Smooth muscle cell (in vitro differentiated cells): ENCODE data around the gene FOXS1. TPM values are rescaled to one million over a fixed set of nuclear protein-coding genes. Genes with fewer than 3 reads are reported as not detected.

Experiments used
- DNase-seq: peaks from one replicate; lab custom pipeline; 2025; ENCODE audit not compliant: unreplicated experiment; lab: John Stamatoyannopoulos, UW
- H2AFZ ChIP-seq: fragments of 200-600 bp; sonication (generic); 2 replicates; pipeline ENCODE4 v1.6.0; 2016; ENCODE audit warnings: antibody characterized with exemption, low read depth, mild to moderate bottlenecking
- H3F3A ChIP-seq: fragments of 200-600 bp; sonication (generic); 2 replicates; pipeline ENCODE4 v1.6.0; 2017; ENCODE audit warnings: antibody characterized with exemption, low read depth
- H3K27ac ChIP-seq: fragments of 200-600 bp; sonication (generic); 2 replicates; pipeline ENCODE4 v1.5.1; 2016; ENCODE audit warnings: low read depth, mild to moderate bottlenecking
- H3K27me3 ChIP-seq: fragments of 200-600 bp; sonication (generic); 2 replicates; pipeline ENCODE4 v1.6.1; 2016; ENCODE audit warnings: low read depth, mild to moderate bottlenecking
- H3K36me3 ChIP-seq: fragments of 200-600 bp; sonication (generic); 2 replicates; pipeline ENCODE4 v1.5.1; 2016; ENCODE audit warnings: low read depth
- H3K4me1 ChIP-seq: fragments of 200-600 bp; sonication (generic); 2 replicates; pipeline ENCODE4 v1.5.1; 2016; ENCODE audit warnings: low read depth
- H3K4me2 ChIP-seq: fragments of 200-600 bp; sonication (generic); 2 replicates; pipeline ENCODE4 v1.6.0; 2016; ENCODE audit warnings: mild to moderate bottlenecking
- H3K4me3 ChIP-seq: fragments of 200-600 bp; sonication (generic); 2 replicates; pipeline ENCODE4 v1.5.1; 2016; ENCODE audit warnings: mild to moderate bottlenecking
- H3K79me2 ChIP-seq: fragments of 200-600 bp; sonication (generic); 2 replicates; pipeline ENCODE4 v1.6.0; 2016; ENCODE audit warnings: low read depth, mild to moderate bottlenecking
- H3K9ac ChIP-seq: fragments of 200-600 bp; sonication (generic); 2 replicates; pipeline ENCODE4 v1.6.0; 2016; ENCODE audit warnings: low read depth
- H3K9me3 ChIP-seq: fragments of 200-600 bp; sonication (generic); replicated peaks from 2 replicates; pipeline ENCODE4 v1.5.1; 2016; ENCODE audit warnings: low read depth
- H4K20me1 ChIP-seq: fragments of 200-600 bp; sonication (generic); 2 replicates; pipeline ENCODE4 v1.6.0; 2016; ENCODE audit warnings: low read depth
- CTCF ChIP-seq: fragments of 200-600 bp; sonication (generic); IDR thresholded peaks from 2 replicates; pipeline ENCODE4 v1.5.1; 2017; ENCODE audit warnings: borderline replicate concordance, mild to moderate bottlenecking, antibody characterized with exemption; ENCODE audit not compliant: insufficient read depth, poor library complexity, severe bottlenecking
- WGBS: methylation state at CpG from one replicate; pipeline ENCODE4 v1.1.7; 2016; ENCODE audit warnings: low lambda C conversion rate; 5-methylcytosine and 5-hydroxymethylcytosine counted together
- polyA plus RNA-seq: library from polyadenylated mRNA; unstranded; fragments of >200 nt; fragmentation: Nextera tagmentation; extraction: Ambion mirVana; gene quantifications from 2 replicates; pipeline ENCODE4 v1.2.1, GENCODE V29; 2016
- total RNA-seq: library from RNA; depleted of rRNA; stranded (reverse); fragments of >200 nt; gene quantifications from 2 replicates; pipeline ENCODE4 v1.2.3, GENCODE V29; 2014

Gene FOXS1
- total and polyA plus RNA-seq, 2 experiments from 2014 or later = 0.09 to 3.3 TPM

- TF ChIP-seq CTCF = no peak
- Histone ChIP-seq H3K36me3 (no peaks in the 10 kb centered on the region), H3K9ac (peak overlapping the region; percentile 20), H3K27ac (no peak overlapping the region), H3K4me1 (peaks cover 12% of the 10 kb centered on the region), H3K79me2 (no peaks in the 10 kb centered on the region), H3K4me3 (peak overlapping the region; percentile 81), H2AFZ (peak overlapping the region; percentile 98), H3K4me2 (peak overlapping the region; percentile 100), H3F3A (no peaks in the 10 kb centered on the region), H4K20me1 (no peaks in the 10 kb centered on the region), H3K27me3 (peaks cover 32% of the 10 kb centered on the region), H3K9me3 (no peaks in the 10 kb centered on the region)
- no peak for DNase-seq
- WGBS = 11% methylated on average over 15 of the region's 15 CpGs
Measured at GRCh38 chr20:31860390-31861134, 15.2 kb upstream of the FOXS1 start.

GRCh38 chr20:31859998-31860380 lies 14.6 kb upstream of the FOXS1 start:
- Histone ChIP-seq H3K4me2 (no peak overlapping the region), H3K36me3 (no peaks in the 10 kb centered on the region), H3K9me3 (no peaks in the 10 kb centered on the region), H3K79me2 (no peaks in the 10 kb centered on the region), H3K9ac (no peak overlapping the region), H3K27ac (no peak overlapping the region), H3K4me1 (peaks cover 12% of the 10 kb centered on the region), H3K4me3 (no peak overlapping the region), H4K20me1 (no peaks in the 10 kb centered on the region), H2AFZ (no peak overlapping the region), H3K27me3 (peaks cover 38% of the 10 kb centered on the region), H3F3A (no peaks in the 10 kb centered on the region)
- TF ChIP-seq CTCF = no peak
- 70% methylated on average over 7 of the region's 7 CpGs for WGBS
- no peak for DNase-seq

GRCh38 chr20:31859266-31859997 lies 14.0 kb upstream of the FOXS1 start:
- Histone ChIP-seq H4K20me1 (no peaks in the 10 kb centered on the region), H3F3A (no peaks in the 10 kb centered on the region), H3K9me3 (no peaks in the 10 kb centered on the region), H3K79me2 (no peaks in the 10 kb centered on the region), H3K4me1 (peaks cover 12% of the 10 kb centered on the region), H3K4me2 (no peak overlapping the region), H3K4me3 (no peak overlapping the region), H3K36me3 (no peaks in the 10 kb centered on the region), H3K27me3 (peaks cover 43% of the 10 kb centered on the region), H3K9ac (no peak overlapping the region), H3K27ac (no peak overlapping the region), H2AFZ (no peak overlapping the region)
- WGBS = 85% methylated on average over 5 of the region's 5 CpGs
- DNase-seq = no peak
- no peak for TF ChIP-seq CTCF
